ENCODE measurements around the gene TMCC2.
"Not testable (repeated sequence)": the region's sequence is repeated elsewhere in the genome, so short reads cannot be mapped to it uniquely, and the experiment has no call there.

TMCC2 gene

DNA sequence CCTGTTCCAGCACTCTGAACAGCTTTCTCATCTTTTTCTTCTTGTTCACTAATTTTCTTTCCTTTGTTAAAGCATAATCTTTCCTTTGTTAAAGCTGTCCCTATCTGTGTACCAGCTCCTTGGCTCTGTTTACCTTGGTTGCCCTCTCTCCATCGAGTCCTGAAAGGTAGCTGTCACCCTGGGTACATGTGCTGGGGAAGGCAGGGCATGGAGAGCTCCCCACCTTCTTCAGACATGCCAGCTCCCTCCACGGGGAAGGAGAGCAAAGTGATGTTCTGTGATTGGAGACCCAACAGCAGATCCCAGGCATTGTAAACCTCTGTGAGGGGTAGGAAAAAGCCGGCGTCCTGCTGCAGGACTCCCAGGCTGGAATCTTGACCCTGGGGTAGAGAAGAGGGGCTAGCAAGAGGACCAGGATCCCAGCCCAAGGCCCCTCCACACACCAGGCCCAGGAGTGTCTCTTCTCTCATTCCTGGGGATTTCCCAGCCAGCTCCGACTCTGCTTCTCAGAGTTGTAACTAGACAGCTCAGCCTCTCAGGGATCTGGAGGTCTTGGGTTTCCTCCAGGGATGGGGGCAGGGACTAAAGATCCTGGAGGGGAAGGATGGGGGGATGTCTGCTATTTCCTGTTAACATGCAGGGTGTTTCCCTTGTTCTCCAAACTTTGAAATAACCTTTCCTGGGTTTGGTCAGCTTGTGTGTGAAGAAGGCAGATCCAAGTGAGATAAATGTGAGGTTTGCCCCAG lies 34.4 kb downstream of the TMCC2 start:
- no peak for DNase-seq

DNA sequence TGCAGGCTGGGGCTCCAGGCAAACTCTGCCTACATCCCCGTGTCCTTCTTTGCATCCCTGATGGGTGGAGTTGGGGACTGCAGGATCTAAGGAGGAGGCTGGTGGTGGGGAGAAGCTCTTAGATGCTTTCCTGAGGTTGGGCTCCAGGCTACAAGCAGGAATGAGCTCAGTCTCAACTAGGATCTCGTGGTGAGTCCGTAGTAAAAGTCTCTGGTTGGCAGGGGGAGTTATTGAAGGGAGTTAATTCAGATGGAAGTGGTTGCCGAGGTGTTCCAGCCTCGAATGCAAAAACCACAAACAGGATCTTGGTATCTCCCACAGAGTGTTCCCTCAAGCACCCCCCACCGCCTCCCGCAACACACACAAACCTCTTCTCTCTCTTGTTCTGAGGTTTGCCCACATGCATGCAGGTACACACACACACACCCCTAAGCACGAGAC lies 35.0 kb downstream of the TMCC2 start:
- no peak for DNase-seq

DNA sequence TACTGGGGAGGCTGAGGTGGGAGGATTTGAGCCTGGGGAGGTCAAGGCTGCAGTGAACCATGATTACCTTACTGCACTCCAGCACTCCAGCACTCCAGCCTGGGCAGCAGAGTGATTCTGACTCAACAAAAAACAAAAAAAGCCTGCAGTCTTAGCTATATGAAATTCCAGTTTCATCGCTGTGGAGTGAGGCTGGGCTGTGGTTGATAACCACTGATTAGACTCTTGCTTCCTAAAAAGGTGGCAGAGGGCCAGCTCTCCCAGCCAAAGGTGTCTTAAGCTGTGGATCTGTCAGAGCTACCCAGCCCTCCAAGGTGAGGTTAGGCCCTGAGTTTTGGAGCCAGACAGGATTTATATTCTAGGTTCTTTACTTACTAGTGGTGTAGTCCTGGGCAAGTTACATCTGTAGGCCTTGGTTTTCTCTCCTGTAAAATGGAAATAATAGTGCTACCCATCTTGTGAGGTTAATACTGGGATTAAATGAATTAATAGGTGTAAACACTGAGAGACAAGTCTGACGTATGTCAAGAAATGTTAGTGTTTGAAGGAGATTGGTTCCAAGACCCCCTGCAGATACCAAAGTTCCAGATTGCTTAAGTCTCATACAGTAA lies 35.9 kb downstream of the TMCC2 start:
- DNase-seq, result no peak

DNA sequence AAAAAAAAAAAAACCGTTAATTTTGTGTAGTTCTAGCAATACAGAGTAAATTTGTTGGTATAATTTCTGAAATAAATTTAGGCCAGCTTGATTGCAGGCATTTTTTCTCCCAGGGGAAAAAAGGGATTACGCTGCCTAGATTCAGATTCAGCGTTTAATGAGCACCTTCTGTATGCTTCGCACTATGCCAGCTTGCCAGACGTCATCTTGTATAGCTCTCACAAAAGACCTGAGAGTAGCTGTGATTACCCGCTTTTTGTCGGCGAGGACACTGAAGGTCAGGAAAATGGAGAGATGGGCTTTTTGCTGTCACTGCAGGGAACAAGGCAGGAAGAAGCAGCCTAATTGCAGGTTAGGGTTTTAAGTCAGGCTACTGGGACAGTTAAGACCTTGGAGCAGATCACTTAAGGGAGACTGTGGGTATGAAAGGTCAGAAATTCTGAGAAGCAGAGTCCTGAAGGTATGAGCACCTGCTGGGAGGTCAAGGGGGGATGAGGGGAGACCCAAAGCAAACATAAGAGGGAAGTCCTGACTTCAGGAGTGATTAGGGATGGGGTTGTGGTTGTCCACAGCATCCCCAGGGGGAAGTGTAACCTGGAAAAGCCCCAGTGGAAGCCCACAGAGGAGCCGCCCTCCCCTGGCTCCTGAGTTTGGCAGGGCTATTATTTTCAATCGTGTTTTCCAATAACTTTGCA lies 39.0 kb downstream of the TMCC2 start:
- no peak for DNase-seq

DNA sequence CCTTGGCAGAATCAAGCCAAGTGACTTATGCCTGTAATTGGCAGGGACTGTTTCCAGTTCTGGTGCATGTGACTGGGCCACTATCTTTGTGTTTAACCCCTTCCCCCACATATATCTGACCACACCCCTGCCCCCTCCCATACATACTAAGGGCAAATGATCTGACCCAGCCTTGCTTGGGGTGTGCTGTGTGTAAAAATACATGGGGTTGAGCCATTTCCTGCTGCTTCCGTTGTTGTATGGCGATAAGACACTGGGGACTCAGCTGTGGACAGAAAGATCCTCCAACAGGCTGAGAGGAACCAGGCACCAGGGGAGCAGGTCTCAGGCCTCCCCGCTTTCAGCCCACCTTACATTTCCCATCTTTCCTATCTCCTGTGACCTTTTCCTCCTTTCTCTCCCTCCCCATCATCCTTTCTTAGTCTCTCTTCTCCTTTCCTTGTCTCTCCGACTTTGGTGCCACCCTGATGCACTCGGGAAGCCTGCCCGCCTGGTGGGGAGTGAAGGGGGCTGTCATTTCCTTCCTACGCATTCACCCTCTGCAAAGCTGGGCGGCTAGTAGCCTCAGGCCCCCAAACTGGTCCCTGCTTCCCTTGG lies 39.7 kb downstream of the TMCC2 start:
- DNase-seq, result no peak

DNA sequence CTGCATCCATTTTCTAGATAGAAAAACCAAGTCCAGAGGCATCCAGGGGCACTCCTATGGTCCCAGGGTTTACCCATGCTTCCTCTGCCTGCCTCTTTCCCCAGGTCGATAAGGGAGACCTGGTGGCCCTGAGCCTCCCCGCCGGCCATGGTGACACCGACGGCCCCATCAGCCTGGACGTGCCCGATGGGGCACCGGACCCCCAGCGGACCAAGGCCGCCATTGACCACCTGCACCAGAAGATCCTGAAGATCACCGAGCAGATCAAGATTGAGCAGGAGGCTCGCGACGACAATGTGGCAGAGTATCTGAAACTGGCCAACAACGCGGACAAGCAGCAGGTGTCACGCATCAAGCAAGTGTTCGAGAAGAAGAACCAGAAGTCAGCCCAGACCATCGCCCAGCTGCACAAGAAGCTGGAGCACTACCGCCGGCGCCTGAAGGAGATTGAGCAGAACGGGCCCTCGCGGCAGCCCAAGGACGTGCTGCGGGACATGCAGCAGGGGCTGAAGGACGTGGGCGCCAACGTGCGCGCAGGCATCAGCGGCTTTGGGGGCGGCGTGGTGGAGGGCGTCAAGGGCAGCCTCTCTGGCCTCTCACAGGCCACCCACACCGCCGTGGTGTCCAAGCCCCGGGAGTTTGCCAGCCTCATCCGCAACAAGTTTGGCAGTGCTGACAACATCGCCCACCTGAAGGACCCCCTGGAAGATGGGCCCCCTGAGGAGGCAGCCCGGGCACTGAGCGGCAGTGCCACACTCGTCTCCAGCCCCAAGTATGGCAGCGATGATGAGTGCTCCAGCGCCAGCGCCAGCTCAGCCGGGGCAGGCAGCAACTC lies 41.3 kb downstream of the TMCC2 start:
- DNase-seq, result no peak

DNA sequence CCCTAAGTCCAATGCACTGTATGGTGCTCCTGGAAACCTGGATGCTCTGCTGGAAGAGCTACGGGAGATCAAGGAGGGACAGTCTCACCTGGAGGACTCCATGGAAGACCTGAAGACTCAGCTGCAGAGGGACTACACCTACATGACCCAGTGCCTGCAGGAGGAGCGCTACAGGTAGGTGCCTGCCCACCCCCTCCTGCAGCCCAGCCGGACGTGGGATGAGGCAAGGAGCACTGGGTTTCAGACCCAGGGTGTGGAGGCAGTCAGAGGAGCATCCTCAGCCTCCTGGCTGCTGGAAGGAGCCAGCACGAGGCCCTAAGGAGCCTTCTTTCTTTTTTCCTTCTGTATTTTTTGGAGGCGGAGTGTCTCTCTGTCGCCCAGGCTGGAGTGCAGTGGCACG lies 42.0 kb downstream of the TMCC2 start:
- no peak for DNase-seq

DNA sequence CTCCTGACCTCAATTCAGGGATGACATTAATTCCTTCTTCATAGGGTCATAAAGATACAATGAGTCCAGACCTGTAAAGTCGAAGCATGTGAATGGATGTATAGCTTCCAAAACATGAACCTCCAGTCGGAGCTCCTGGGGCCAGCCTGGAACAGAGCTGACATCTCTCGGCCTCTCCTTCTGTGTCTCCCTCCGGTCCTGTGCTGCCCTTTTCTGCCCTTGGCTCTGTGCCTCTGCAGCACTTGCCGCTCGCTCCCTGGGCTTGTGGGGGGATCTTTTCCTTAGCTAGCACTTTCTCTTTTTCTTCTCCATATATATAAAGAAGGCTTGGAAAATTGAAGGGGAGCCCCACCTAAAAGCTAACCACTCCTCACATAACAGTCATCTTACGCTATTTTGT lies 42.5 kb downstream of the TMCC2 start:
- DNase-seq, result no peak

DNA sequence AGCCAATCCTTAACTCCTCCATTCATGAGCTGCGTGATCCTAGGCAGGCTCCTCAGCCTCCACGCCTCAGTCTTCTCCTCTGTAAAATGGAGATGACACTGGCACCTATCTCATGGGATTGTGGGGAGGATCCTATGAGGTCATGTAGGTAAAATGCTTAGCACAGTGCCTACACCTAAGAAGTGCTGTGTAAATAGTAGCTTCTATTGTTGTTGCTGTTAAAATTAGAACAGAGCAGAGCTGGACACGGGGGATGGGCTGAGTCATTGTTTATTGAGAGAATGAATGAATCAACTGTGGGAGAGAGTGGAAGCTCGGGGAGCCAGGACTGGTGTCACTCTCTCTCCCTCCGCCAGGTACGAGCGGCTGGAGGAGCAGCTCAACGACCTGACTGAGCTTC lies 43.0 kb downstream of the TMCC2 start:
- no peak for DNase-seq

DNA sequence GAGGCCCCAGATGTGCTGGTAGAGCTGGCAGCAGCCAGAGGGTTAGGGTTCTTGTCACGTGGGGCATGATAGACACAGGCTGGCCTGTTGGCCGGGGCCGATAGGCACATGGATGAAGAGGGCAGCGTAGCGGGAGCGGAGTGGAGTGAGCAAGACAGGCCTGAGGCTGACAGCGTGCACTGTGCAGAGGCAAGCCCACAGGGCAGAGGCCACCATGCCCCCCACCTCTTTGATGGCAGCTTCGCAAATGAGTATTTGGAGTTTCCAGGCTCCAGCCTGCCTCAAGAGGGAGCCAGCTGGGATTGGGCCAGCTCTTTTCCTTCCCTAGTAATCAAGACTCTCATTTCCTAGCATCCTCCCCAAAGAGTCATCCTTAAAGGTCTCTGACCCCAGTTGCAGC lies 43.5 kb downstream of the TMCC2 start:
- DNase-seq, result no peak

DNA sequence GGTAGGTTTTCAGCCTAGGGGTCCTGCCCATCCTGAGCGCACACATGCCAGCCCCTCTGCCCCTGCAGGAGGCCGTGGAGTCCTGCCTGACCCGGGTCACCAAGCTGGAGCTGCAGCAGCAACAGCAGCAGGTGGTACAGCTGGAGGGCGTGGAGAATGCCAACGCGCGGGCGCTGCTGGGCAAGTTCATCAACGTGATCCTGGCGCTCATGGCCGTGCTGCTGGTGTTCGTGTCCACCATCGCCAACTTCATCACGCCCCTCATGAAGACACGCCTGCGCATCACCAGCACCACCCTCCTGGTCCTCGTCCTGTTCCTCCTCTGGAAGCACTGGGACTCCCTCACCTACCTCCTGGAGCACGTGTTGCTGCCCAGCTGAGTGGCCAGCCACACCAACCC lies 44.0 kb downstream of the TMCC2 start:
- DNase-seq, result no peak

DNA sequence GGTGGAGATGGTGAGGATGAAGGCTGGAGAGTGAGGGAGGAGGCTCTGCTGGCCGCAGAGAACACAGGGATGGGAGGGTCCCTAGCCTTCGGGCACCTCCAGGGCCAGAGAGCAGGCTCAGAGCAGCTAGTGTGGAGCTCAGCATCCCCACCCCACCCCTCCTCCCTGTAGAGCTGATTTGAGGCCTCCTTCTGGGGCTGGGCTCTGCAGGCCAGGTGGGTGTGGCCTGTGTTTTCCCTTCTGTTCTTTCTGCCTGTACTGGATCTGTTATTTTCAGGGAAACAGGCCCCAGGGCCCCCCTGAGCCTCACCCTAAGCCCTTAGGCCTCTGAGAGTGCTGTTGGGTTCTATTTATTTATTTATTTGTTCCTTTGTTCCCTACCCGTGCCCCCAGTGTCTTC lies 44.8 kb downstream of the TMCC2 start:
- DNase-seq, result no peak

DNA sequence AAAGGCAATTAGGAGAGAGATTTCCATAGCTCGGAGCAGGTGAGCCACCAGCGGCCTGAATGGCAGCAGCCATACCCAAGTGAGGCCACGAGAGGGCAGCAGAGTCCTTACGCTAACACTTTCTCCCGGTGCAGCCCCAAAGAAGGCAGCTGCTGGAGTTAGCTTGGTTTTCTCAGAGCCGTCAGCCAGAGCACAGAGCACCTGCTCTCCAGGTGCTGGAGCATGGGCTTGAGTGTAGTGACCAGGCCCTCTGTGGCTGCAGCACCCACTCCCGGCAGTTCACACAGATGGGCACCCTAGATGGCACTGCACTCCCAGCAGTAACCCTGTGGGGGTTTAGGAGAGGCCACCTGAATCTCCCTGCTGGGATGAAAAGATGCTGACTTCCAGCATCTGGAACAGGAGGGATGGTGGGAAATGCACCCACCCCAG lies 45.8 kb downstream of the TMCC2 start:
- peak; percentile 91 for DNase-seq

DNA sequence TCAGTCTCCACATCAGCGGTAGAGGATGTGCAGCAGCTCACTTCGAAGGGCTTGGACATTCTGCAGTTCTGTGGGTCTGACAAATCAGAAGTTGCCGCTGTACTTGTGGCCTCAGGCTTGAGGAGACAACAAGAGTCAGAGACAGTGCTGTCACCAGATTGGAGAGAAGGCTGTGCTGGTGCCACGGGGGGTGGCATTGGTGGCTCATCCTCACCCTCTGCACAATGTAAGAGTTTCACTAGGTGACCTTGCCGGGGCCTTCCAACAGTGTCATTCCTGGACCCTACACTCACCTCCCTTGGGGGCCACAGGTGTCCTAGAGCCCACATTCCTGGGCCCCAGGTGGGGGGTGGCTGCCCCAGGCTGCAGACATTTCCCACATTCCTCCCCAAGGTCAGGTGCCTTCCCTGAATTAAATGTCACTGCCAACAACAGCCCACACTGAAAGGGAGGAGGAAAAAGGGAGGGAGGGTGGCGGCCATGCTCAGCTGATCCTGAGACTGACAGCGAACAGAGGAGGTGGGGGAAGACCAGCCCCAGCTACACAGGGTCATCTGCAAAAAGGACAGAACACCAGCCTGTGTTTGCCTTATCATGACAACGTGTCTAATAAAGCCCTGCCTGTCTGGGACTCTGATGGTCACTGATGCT lies 46.4 kb downstream of the TMCC2 start:
- DNase-seq, result no peak

DNA sequence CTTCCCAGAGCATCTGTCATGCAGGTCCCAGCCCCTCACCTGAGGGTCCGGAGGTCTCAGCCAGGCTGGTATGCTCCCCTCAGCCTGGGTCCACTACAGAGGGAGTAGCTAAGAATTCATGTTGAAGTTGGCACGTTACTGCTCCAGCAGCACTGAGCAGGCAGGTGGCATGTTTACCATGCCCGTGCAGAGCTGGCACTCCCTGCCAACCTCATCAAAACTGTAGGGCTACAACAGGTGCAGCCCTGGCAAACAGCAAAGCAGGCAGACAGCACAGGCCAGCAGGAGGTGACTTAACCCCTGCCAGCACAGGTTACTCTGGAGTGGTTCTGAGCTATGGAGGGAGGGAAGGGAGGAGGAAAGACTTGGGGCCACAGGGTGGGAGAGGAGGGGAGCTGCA lies 47.4 kb downstream of the TMCC2 start:
- no peak for DNase-seq

DNA sequence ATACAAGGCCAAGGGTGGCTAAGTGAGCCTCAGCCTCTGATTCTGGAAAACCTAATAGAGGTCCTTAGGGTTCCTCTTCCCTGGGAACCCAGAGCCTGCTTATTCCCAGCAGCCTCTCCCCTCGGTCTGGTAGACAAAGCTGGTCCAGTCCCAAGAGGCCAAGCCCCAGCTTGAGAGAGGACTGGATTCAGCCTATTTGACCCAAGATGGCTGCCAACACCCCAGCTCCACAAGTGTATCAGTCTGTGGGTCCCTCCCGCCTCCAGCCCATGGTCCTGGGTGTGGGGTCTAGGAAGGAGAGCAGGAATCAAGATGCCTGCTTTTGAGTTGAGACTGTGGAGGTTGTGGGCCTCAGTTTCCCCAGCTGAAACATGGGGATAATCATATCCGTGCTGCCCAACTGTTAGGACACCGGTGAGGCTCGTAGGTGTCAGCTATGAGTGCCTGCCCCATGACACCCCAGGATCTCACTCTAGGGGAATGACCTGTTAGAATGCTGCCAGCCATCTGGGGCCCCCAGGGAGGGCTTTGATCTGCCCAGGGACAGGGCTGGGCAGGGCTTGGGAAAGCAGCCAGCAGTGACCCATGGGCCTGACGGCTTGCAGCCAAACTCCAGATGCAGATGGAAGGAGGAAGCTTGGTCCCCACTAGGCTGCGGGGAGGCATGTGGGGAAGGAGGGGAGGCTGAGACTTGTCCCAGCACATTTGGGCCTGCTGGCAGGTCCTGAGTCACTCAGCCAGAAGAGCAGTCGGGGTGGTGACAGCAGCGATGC lies 48.4 kb downstream of the TMCC2 start:
- DNase-seq, result no peak

DNA sequence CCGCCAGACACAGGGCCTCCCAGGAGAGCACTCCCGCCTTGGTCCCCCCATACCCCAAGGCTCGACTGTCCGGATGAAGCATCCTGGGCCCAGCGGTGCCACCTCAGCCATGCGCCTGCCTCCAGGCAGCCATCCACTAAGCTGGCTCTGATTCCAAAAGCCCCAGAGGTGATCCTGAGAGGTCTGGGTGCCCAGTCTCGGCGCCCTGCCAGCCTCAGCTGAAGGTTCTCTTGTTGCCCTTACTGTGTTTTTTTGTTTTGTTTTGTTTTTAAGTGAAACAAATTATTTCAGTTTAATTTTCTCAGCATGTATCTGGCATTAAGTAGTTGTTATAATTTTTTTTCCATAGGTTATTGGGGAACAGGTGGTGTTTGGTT lies 48.9 kb downstream of the TMCC2 start:
- DNase-seq, result no peak

DNA sequence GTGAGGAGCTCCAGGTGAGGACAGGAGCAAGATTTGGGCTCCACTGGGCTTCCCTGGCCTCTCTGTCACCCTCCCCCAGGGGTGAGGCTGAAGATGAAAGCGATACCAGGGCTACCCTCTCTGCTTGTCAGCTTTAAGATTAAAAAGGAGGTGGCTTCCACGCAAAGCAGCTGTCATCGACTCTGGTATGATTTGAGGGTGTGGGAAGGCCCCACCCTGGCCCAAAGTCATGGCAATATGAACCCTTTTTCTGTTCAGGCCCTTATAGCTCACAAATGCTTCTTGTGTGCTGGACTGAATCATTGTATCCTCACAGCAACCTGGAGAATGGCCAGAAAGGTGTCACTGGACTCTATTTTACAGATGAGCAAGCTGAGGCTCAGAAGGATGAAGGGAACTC lies 52.2 kb downstream of the TMCC2 start:
- no peak for DNase-seq

DNA sequence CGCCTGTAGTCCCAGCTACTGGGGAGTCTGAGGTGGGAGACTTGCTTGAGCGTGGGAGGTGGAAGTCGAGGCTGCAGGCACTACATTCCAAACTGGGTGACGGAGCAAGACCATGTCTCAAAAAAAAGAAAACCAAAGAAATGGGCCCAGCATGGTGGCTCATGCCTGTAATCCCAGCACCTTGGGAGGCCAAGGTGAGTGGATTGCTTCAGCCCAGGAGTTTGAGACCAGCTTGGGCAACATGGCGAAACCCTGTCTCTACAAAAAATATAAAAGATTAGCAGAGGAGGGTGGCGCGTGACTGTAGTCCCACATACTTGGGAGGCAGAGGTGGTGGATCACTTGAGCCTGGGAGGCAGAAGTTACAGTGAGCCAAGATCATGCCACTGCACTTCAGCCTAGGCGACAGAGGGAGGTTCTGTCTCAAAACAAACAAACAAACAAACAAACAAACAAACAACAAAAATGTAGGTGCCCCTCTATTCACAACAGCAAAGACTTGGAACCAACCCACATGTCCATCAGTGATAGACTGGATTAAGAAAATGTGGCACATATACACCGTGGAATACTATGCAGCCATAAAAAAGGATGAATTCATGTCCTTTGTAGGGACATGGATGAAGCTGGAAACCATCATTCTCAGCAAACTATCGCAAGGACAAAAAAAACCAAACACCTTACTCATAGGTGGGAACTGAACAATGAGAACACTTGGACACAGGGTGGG lies 53.1 kb downstream of the TMCC2 start:
- not testable (repeated sequence) for DNase-seq

DNA sequence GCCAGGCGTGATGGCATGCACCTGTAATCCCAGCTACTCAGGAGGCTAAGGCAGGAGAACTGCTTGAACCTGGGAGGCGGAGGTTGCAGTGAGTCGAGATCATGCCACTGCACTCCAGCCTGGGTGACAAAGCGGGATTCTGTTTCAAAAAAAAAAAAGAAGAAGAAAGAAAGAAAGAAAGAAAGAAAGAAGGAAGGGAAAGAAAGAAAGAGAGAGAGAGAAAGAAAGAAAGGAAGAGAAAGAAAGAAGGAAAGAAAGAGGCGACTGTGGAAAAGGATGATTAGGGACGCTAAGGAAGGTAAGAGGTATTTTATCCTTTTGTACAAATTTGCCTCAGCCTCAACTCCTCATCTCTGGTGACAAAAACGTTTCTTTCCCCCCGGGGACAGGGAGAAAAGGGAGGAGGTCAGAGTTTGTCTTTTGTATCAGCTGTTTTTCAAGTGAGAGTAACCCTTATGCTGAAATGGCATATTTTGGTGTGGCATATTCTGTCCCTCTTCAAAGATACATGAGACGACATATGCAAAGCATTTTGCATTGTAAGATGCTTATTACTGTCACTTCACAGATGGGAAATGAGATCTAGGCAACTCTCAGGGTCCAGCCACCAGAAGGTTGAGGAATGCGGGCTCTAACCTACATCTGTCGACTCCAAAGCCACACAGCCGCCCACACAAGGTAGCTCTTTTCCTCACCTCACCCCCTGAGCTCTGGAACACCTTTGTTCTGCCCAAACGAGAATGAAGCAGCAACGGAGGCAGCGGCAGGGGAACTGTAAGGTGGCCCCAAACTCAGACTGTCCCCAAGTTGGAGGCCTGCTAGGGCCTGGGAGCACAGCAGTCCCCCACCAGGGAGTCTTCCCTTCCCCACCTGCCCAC lies 55.8 kb downstream of the TMCC2 start:
- no peak for DNase-seq

All from retina (tissue), 1 donor.